ENCODE measurements around the gene TIMP1. TPM values are rescaled to one million over a fixed set of nuclear protein-coding genes. Genes with fewer than 3 reads are reported as not detected.

TIMP1 gene
- total RNA-seq, 1 donor from 2014 or later, result 57.1 TPM

- no peak for TF ChIP-seq CTCF (IDR thresholded peaks at IDR 0.05; ENCODE audit: insufficient read depth, low read length, severe bottlenecking)
- peak; percentile 67 for DNase-seq (ENCODE audit: low read depth)
- no peak for FAIRE-seq
These were observed 18.4 kb upstream of the TIMP1 start for GRCh38 chrX:47563801-47564315.

GRCh38 chrX:47564438-47565085 is 17.7 kb upstream of the TIMP1 start:
- no peak for DNase-seq (ENCODE audit: low read depth)
- no peaks in the 10 kb centered on the region for H3K27me3 ChIP-seq (ENCODE audit: control insufficient read depth, insufficient read depth, low read length)
- no peak for TF ChIP-seq CTCF (IDR thresholded peaks at IDR 0.05; ENCODE audit: insufficient read depth, low read length, severe bottlenecking)
- no peak for FAIRE-seq
- peaks cover 8% of the 10 kb centered on the region for H3K36me3 ChIP-seq (ENCODE audit: control insufficient read depth, insufficient read depth, low read length)
- H3K4me3 ChIP-seq (ENCODE audit: low read depth, low read length), result no peak overlapping the region

More at GRCh38 chrX:47563801-47564315, 18.4 kb upstream of the TIMP1 start:
- Histone ChIP-seq H3K36me3 (ENCODE audit: control insufficient read depth, insufficient read depth, low read length) (peaks cover 8% of the 10 kb centered on the region), H3K4me3 (ENCODE audit: low read depth, low read length) (no peak overlapping the region), H3K27me3 (ENCODE audit: control insufficient read depth, insufficient read depth, low read length) (no peaks in the 10 kb centered on the region)

GRCh38 chrX:47566841-47567240 is 15.4 kb upstream of the TIMP1 start:
- Histone ChIP-seq H3K36me3 (ENCODE audit: control insufficient read depth, insufficient read depth, low read length) (peaks cover 15% of the 10 kb centered on the region), H3K4me3 (ENCODE audit: low read depth, low read length) (no peak overlapping the region), H3K27me3 (ENCODE audit: control insufficient read depth, insufficient read depth, low read length) (no peaks in the 10 kb centered on the region)
- no peak for TF ChIP-seq CTCF (IDR thresholded peaks at IDR 0.05; ENCODE audit: insufficient read depth, low read length, severe bottlenecking)
- DNase-seq (ENCODE audit: low read depth) (no peak), FAIRE-seq (no peak)

GRCh38 chrX:47568656-47569295 is 13.5 kb upstream of the TIMP1 start:
- no peak overlapping the region for H3K4me3 ChIP-seq (ENCODE audit: low read depth, low read length)
- peak; percentile 42 for TF ChIP-seq CTCF (IDR thresholded peaks at IDR 0.05; ENCODE audit: insufficient read depth, low read length, severe bottlenecking)
- H3K27me3 ChIP-seq (ENCODE audit: control insufficient read depth, insufficient read depth, low read length), result no peaks in the 10 kb centered on the region
- FAIRE-seq, result peak; percentile 13
- peaks cover 13% of the 10 kb centered on the region for H3K36me3 ChIP-seq (ENCODE audit: control insufficient read depth, insufficient read depth, low read length)
- no peak for DNase-seq (ENCODE audit: low read depth)

GRCh38 chrX:47570794-47571193 is 11.4 kb upstream of the TIMP1 start:
- FAIRE-seq (no peak), DNase-seq (ENCODE audit: low read depth) (no peak)
- no peaks in the 10 kb centered on the region for H3K27me3 ChIP-seq (ENCODE audit: control insufficient read depth, insufficient read depth, low read length)
- H3K36me3 ChIP-seq (ENCODE audit: control insufficient read depth, insufficient read depth, low read length), result peaks cover 11% of the 10 kb centered on the region
- H3K4me3 ChIP-seq (ENCODE audit: low read depth, low read length), result no peak overlapping the region
- TF ChIP-seq CTCF (IDR thresholded peaks at IDR 0.05; ENCODE audit: insufficient read depth, low read length, severe bottlenecking), result no peak

All from bronchial epithelial cell (primary cell).